Coronary artery (tissue), 2 donors: ENCODE measurements around the gene SPG7.

ENCODE experiments used
- DNase-seq: peaks from one replicate; pipeline ENCODE4 v3.0.0-alpha.2; 2017; ENCODE audit warnings: low spot score
- H3K27ac ChIP-seq, 2 donors: fragments of 200-600 bp; sonication (generic); one replicate each; pipeline ENCODE4 v1.5.1; 2016 to 2019
- H3K4me3 ChIP-seq: fragments of 200-600 bp; sonication (generic); 2 replicates; pipeline ENCODE4 v1.5.1; 2016; ENCODE audit warnings: mild to moderate bottlenecking, moderate library complexity
- TF ChIP-seq, protein P1 (sequence below): fragments of 200-600 bp; sonication (generic); IDR thresholded peaks from one replicate; pipeline ENCODE4 v1.5.1; 2019; ENCODE audit warnings: antibody characterized with exemption

SPG7 gene

DNA sequence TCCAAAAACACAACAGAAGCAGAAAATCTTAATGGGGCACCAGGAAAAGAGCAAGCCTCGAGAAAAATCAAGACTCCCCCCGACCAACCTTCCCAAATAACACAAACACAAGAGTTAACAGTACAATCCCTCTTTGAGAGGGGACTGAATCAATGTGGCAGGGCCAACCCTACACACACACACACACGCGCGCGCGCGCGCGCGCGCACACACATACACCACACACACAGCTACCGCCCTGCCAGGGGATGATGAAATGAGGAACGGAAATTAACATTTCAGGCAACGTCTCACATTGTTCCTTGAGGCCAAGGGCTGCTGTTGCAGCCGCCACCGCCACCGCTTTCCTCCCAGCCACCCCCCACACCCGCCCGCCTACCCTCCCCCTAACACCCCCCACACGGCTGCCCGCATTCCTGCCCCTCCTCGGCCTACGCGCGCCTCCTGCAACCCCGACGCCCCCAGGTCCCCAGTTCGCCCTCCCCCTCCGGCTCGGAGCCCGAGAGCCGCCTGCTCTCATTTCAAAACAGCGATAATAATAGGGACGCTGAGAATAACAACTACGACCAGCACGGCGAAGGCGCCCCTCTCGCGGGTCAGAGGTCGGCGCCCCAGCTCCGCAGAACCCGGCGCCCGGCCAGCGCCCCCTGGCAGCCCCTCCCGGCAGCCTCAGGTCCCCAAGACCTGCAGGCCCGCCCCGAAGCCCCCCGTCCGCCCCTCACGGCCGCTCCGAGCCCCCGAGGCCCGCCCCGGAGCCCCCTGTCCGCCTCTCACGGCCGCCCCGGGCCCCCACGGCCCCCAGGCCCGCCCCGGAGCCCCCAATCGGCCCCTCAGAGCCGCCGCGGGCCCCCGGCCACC is 18.9 kb upstream of the SPG7 start:
- TF ChIP-seq, protein P1, sequence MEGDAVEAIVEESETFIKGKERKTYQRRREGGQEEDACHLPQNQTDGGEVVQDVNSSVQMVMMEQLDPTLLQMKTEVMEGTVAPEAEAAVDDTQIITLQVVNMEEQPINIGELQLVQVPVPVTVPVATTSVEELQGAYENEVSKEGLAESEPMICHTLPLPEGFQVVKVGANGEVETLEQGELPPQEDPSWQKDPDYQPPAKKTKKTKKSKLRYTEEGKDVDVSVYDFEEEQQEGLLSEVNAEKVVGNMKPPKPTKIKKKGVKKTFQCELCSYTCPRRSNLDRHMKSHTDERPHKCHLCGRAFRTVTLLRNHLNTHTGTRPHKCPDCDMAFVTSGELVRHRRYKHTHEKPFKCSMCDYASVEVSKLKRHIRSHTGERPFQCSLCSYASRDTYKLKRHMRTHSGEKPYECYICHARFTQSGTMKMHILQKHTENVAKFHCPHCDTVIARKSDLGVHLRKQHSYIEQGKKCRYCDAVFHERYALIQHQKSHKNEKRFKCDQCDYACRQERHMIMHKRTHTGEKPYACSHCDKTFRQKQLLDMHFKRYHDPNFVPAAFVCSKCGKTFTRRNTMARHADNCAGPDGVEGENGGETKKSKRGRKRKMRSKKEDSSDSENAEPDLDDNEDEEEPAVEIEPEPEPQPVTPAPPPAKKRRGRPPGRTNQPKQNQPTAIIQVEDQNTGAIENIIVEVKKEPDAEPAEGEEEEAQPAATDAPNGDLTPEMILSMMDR, result no peak

DNA sequence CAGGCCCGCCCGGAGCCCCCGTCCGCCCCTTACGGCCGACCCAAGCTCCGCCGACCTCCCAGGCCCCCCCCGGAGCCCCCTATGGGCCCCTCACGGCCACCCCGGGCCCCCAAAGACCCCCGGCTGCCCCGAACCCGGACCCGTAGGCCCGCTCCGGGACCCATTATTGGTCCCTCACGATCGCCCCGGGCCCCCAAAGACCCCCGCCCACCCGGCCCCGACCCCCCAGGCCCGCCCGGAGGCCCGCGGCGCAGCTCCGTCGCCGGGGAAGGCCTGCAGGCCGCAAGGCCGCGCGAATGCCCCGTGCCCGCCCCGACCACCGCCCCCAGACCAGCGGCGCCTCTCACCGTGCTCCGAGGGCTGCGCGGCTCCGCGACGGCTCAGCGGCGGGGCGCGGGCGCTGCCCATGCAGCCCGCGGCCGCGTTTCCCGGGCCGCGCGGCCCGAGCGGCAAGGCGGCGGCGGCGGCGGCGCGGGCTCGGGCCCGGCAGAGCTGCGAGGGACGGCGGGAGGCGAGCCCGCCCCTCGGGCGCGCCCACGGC is 18.2 kb upstream of the SPG7 start:
- no peak for DNase-seq
- Histone ChIP-seq H3K27ac (peak overlapping the region; percentile 99), H3K4me3 (peak overlapping the region; percentile 97)
- TF ChIP-seq, protein P1, result no peak

More for the DNA sequence above, 18.9 kb upstream of the SPG7 start:
- peak overlapping the region; percentile 97 for H3K4me3 ChIP-seq
- DNase-seq, result peak; percentile 93
- peak overlapping the region; percentile 99 for H3K27ac ChIP-seq

DNA sequence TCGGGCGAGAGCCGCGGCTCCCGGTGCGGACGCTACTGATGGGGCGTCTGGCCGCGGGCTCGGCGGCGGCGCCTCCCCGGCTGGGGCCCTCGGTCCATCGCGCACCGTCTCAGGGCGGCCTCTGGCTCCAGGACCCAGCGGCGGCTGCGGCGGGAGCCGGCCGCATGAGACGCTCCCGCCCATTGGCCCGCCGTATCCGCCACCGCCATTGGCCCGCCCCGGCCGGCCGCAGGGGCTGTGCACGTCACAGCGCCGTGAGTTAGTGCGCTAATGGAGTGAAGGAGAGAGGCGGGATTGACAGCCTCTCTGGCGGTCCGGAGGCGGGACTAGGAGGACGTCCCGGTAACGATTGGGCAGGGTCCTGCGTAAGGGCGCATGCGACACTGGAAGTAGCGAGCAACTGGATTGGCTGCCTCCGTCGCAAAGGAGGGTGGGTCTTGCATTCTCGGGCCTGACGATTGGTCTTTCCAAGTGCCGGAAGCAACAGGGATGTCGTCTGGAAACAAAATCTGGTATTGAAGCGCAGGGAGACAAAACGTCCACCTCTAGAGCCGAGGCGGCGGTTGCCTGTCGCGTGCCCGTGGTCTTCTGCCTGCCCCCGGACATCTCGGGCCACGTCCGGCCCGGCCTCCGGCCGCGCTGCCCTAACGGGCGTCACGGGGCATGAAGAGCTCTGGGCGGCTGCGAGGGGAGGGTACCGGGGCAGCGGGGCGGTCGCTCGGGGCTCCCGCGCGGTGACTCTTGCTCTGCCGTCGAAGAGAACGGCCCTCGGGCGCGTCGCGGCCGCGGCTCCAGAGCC is 17.6 kb upstream of the SPG7 start, which contains the start of gene ANKRD11:
ANKRD11 (minus strand) TSS at position 123 of the 799 bp plus-strand sequence. CDS start 173,542 bp downstream, outside the sequence.
- peak within 1 kb of the TSS; percentile 99 for H3K27ac ChIP-seq
- peak within 1 kb of the TSS; percentile 97 for H3K4me3 ChIP-seq
- DNase-seq, result peak; percentile 100
- TF ChIP-seq, protein P1, result no peak

DNA sequence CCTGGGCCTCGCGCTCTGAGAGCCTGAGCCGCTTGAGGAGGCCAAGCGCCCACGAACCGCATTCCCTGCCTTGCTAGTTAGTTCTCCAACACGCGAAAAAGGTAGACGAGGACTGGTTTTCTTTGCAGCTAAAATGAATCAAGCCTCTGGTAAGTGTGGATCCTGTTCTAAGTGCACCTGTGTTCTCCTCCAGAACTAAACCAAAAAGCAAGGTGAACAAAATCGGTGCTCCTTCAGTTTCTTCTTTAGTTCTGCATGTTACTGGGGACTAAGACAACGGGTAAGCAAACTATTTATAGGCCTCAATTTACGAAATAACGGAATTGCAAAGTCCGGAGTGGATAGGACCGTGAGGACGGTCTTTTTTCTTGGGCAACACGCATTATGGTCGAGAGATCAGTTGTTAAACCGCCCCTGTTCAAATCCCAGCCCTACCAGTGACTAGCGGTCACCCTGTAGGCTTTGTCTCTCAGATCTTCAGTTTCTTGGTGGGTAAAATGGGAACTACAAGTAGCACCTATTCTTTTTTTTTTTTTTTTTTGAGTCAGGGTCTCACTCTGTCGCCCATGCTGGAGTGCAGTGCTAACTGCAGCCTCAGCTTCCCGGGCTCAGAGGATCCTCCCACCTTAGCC is 16.8 kb upstream of the SPG7 start:
- TF ChIP-seq, protein P1, result no peak
- H3K27ac ChIP-seq, result peak overlapping the region; percentile 92 to 99
- H3K4me3 ChIP-seq, result peak overlapping the region; percentile 86
- DNase-seq, result no peak

DNA sequence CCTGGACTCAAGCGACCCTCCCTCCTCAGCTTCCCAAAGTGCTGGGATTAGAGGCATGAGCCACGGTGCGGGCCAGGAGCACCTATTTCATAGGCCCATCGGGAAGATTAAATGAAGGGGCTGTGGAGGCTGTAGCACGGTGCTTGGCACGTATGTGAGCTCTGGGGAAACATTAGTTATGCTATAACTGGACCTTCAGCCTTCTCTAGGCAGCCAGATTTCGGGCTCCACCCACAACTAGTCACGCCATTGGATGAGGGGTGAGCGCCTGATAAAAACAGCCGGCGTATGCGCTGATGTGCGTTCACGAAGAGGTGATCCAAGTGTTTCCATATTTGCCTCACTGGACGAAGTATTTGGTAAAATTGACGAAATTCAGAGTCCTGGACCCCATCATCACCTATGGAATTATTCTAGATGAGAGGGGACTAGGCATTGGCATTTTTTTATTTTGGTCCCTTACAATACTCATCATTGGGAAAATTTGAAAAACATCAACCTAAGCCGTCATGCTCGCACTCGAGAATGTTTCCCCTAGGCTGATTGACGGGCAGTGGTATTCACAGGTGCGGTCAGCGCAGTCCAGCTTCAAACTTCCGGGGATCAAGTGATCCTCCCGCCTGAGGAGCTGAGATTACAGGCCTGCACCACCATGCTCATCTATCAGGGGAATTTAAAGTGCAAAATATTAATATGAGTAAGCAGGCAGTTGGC is 16.1 kb upstream of the SPG7 start:
- H3K4me3 ChIP-seq, result peak overlapping the region; percentile 86
- no peak overlapping the region for H3K27ac ChIP-seq
- DNase-seq, result no peak
- TF ChIP-seq, protein P1, result no peak

DNA sequence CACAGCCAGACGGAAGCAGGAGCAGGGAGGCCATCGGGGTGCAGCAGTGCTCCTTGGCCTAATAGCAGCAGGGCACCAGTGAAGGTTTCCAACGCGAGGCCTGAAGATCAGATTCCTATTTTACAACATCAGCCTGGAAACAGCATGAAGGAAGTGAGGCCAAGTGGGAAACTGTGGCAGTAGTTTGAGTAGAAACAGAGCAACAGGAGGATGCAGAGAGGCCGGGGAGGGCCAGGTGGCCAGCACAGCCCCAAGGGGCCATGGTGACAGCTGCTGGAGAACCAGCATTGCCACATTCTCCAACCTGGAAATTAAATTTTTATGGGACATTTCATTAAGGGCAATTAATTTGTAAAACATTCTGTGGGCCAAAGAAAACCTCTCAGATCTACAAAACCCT is 14.4 kb upstream of the SPG7 start:
- DNase-seq, result no peak
- Histone ChIP-seq H3K4me3 (no peak overlapping the region), H3K27ac (no peak overlapping the region)
- TF ChIP-seq, protein P1, result no peak
